ENCODE data around the gene POU6F1.
A peak's percentile ranks its signal among the peaks of the same experiment; 100 is the strongest.

The POU6F1 gene

DNA sequence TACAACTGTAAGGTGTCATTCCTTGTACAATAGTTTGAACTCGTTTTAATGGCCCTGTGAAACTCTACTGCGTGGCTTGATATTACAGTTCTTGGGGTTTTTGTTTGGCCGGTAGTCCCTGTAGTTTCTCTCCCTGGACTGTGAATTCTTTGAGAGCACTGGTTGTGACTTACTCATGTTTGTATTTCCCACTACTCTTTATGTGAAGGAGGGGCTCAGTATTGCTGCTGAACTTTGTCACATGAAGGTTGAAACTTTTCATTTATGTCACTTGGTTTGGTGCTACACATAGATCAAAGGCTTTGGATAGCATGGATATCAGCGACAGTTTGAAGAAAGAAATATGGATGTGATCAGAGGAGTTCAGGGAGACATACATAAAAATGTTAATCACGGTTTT, 1.5 kb upstream of the POU6F1 start:
- H3K36me3 Mint-ChIP-seq (ENCODE audit: low read depth), result no peaks in the 10 kb centered on the region
- H3K27me3 Mint-ChIP-seq (ENCODE audit: low read depth), result no peaks in the 10 kb centered on the region

GRCh38 chr12:51218607-51219161, 822 bp upstream of the POU6F1 start:
- Mint-ChIP-seq H3K4me1 (ENCODE audit: low read depth) (peaks cover 15% of the 10 kb centered on the region), H3K36me3 (ENCODE audit: low read depth) (no peaks in the 10 kb centered on the region), H3K9me3 (no peaks in the 10 kb centered on the region), H3K4me3 (peak overlapping the region; percentile 80), H3K27me3 (ENCODE audit: low read depth) (no peaks in the 10 kb centered on the region), H3K27ac (peak overlapping the region; percentile 85)
- DNase-seq (ENCODE audit: low spot score), result no peak

More for the DNA sequence above, 1.5 kb upstream of the POU6F1 start:
- Mint-ChIP-seq H3K4me1 (ENCODE audit: low read depth) (peaks cover 15% of the 10 kb centered on the region), H3K9me3 (no peaks in the 10 kb centered on the region), H3K4me3 (peak overlapping the region; percentile 46), H3K27ac (no peak overlapping the region)
- DNase-seq (ENCODE audit: low spot score), result no peak

GRCh38 chr12:51217133-51217967, 512 bp downstream of the POU6F1 start:
- peak; percentile 21 for DNase-seq (ENCODE audit: low spot score)
- H3K27ac Mint-ChIP-seq, result peak overlapping the region; percentile 85
- peaks cover 15% of the 10 kb centered on the region for H3K4me1 Mint-ChIP-seq (ENCODE audit: low read depth)
- H3K27me3 Mint-ChIP-seq (ENCODE audit: low read depth), result no peaks in the 10 kb centered on the region
- H3K36me3 Mint-ChIP-seq (ENCODE audit: low read depth), result no peaks in the 10 kb centered on the region
- H3K9me3 Mint-ChIP-seq, result no peaks in the 10 kb centered on the region
- H3K4me3 Mint-ChIP-seq, result peak overlapping the region; percentile 80

- H3K4me3 Mint-ChIP-seq, result peak overlapping the region; percentile 65
- H3K36me3 Mint-ChIP-seq (ENCODE audit: low read depth), result no peaks in the 10 kb centered on the region
- no peaks in the 10 kb centered on the region for H3K9me3 Mint-ChIP-seq
- DNase-seq (ENCODE audit: low spot score), result no peak
- no peaks in the 10 kb centered on the region for H3K27me3 Mint-ChIP-seq (ENCODE audit: low read depth)
- H3K27ac Mint-ChIP-seq, result peak overlapping the region; percentile 31
- H3K4me1 Mint-ChIP-seq (ENCODE audit: low read depth), result peaks cover 15% of the 10 kb centered on the region
These were observed 1.2 kb downstream of the POU6F1 start for GRCh38 chr12:51216642-51217041.

- Mint-ChIP-seq H3K36me3 (ENCODE audit: low read depth) (no peaks in the 10 kb centered on the region), H3K4me3 (no peak overlapping the region), H3K27ac (no peak overlapping the region), H3K27me3 (ENCODE audit: low read depth) (no peaks in the 10 kb centered on the region), H3K9me3 (no peaks in the 10 kb centered on the region), H3K4me1 (ENCODE audit: low read depth) (peaks cover 15% of the 10 kb centered on the region)
- DNase-seq (ENCODE audit: low spot score), result no peak
These were observed 3.0 kb downstream of the POU6F1 start for GRCh38 chr12:51214895-51215294.

- DNase-seq (ENCODE audit: low spot score), result no peak
- Mint-ChIP-seq H3K4me3 (no peak overlapping the region), H3K27me3 (ENCODE audit: low read depth) (no peaks in the 10 kb centered on the region), H3K9me3 (no peaks in the 10 kb centered on the region), H3K4me1 (ENCODE audit: low read depth) (no peaks in the 10 kb centered on the region), H3K36me3 (ENCODE audit: low read depth) (no peaks in the 10 kb centered on the region), H3K27ac (no peak overlapping the region)
These were observed 7.0 kb downstream of the POU6F1 start for GRCh38 chr12:51210690-51211395.

DNA sequence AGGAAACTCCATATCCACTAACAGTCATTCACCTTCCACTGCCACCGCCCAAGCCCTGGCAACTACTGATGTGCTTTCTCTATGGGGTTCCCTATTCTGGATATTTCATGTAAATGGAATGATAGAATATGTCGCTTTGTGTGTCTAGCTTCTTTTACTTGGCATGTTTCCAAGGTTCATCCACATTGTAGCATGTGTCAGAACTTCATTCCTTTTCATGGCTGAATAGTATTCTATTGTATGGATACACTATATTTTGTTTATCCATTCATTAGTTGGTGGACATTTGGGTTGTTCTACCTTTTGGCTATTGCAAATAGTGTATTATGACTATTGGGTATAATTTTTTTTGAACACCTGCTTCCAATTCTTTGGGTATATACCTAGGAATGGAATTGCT, 8.6 kb downstream of the POU6F1 start:
- Mint-ChIP-seq H3K4me3 (no peak overlapping the region), H3K36me3 (ENCODE audit: low read depth) (no peaks in the 10 kb centered on the region), H3K9me3 (no peaks in the 10 kb centered on the region), H3K27me3 (ENCODE audit: low read depth) (no peaks in the 10 kb centered on the region), H3K4me1 (ENCODE audit: low read depth) (no peaks in the 10 kb centered on the region), H3K27ac (no peak overlapping the region)
- DNase-seq (ENCODE audit: low spot score), result no peak

- Mint-ChIP-seq H3K9me3 (no peaks in the 10 kb centered on the region), H3K36me3 (ENCODE audit: low read depth) (no peaks in the 10 kb centered on the region), H3K4me3 (no peak overlapping the region), H3K27ac (no peak overlapping the region), H3K4me1 (ENCODE audit: low read depth) (peaks cover 4% of the 10 kb centered on the region), H3K27me3 (ENCODE audit: low read depth) (no peaks in the 10 kb centered on the region)
- DNase-seq (ENCODE audit: low spot score), result no peak
These were observed 9.7 kb downstream of the POU6F1 start for GRCh38 chr12:51208016-51208660.

DNA sequence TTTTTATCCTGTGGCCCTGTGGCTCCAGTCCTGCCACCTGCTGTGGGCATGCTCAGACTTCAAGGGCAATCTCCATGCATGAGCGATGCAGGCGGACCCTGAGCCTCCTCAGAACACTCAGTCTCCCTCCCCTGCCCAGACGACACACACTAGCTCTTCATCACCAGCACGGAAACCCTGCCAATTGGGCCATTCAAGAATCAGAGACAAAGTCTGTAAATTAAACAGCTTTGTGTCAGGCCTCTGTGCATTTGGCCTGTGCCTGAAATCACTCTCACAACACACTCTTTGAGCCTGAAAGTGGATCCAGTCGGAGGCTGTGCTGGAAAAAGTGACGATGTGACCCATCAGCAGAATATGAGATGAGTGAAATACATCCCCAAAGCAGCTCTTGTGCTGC, 12.5 kb downstream of the POU6F1 start:
- Mint-ChIP-seq H3K27ac (no peak overlapping the region), H3K4me3 (no peak overlapping the region), H3K4me1 (ENCODE audit: low read depth) (peaks cover 7% of the 10 kb centered on the region), H3K36me3 (ENCODE audit: low read depth) (no peaks in the 10 kb centered on the region), H3K27me3 (ENCODE audit: low read depth) (no peaks in the 10 kb centered on the region), H3K9me3 (no peaks in the 10 kb centered on the region)
- no peak for DNase-seq (ENCODE audit: low spot score)

DNA sequence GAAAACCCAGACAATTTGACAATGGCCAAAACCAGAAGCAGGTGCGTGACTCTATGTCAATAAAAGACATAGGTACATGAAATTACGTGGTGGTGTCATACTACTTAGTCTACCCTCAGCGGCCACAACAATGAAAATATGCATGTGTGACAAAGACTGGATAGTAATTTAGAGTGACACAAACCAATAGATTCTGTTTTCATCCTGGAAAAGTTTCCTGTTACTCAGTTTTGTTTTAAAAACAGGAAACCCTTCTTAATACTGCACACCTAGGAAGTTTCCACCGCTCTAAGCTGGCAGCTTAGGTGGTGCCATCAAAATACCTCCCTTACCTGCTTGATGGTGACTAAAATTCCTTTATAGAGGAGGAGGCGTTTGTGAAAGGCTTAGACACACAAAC, 15.1 kb downstream of the POU6F1 start:
- no peaks in the 10 kb centered on the region for H3K36me3 Mint-ChIP-seq (ENCODE audit: low read depth)
- H3K27me3 Mint-ChIP-seq (ENCODE audit: low read depth), result no peaks in the 10 kb centered on the region
- peak overlapping the region; percentile 47 for H3K27ac Mint-ChIP-seq
- H3K4me3 Mint-ChIP-seq, result no peak overlapping the region
- no peak for DNase-seq (ENCODE audit: low spot score)
- peaks cover 7% of the 10 kb centered on the region for H3K4me1 Mint-ChIP-seq (ENCODE audit: low read depth)
- no peaks in the 10 kb centered on the region for H3K9me3 Mint-ChIP-seq

- no peak overlapping the region for H3K27ac Mint-ChIP-seq
- peaks cover 7% of the 10 kb centered on the region for H3K4me1 Mint-ChIP-seq (ENCODE audit: low read depth)
- H3K36me3 Mint-ChIP-seq (ENCODE audit: low read depth), result no peaks in the 10 kb centered on the region
- H3K9me3 Mint-ChIP-seq, result no peaks in the 10 kb centered on the region
- no peaks in the 10 kb centered on the region for H3K27me3 Mint-ChIP-seq (ENCODE audit: low read depth)
- no peak for DNase-seq (ENCODE audit: low spot score)
- H3K4me3 Mint-ChIP-seq, result no peak overlapping the region
These were observed 17.1 kb downstream of the POU6F1 start for GRCh38 chr12:51200806-51201205.

GRCh38 chr12:51200156-51200555, 17.7 kb downstream of the POU6F1 start:
- Mint-ChIP-seq H3K4me3 (no peak overlapping the region), H3K36me3 (ENCODE audit: low read depth) (no peaks in the 10 kb centered on the region), H3K9me3 (no peaks in the 10 kb centered on the region), H3K27me3 (ENCODE audit: low read depth) (no peaks in the 10 kb centered on the region), H3K4me1 (ENCODE audit: low read depth) (peaks cover 7% of the 10 kb centered on the region), H3K27ac (no peak overlapping the region)
- DNase-seq (ENCODE audit: low spot score), result no peak

GRCh38 chr12:51199366-51199945, 18.4 kb downstream of the POU6F1 start:
- H3K27me3 Mint-ChIP-seq (ENCODE audit: low read depth), result no peaks in the 10 kb centered on the region
- no peaks in the 10 kb centered on the region for H3K9me3 Mint-ChIP-seq
- no peaks in the 10 kb centered on the region for H3K36me3 Mint-ChIP-seq (ENCODE audit: low read depth)
- no peak for DNase-seq (ENCODE audit: low spot score)
- H3K4me1 Mint-ChIP-seq (ENCODE audit: low read depth), result peaks cover 7% of the 10 kb centered on the region
- H3K27ac Mint-ChIP-seq, result no peak overlapping the region
- no peak overlapping the region for H3K4me3 Mint-ChIP-seq

All from T-helper 2 cell treated with Interferon-gamma antibody and Interleukin-4, amounts not matched to agents 5 μg/mL and 100 μg/mL, for 36 hours (primary cell).